GM06990 (cell line): ENCODE data around the gene AFAP1.

Experiments used
- DNase-seq: peaks from one replicate; pipeline ENCODE4 v3.0.0-alpha.2; 2011; ENCODE audit not compliant: insufficient read length; ENCODE audit errors: extremely low read depth
- H3K27me3 ChIP-seq: replicated peaks from 2 replicates; pipeline ENCODE4 v1.6.0; 2011; ENCODE audit warnings: low read length; ENCODE audit not compliant: control insufficient read depth, insufficient read depth
- H3K36me3 ChIP-seq: 2 replicates; pipeline ENCODE4 v1.5.1; 2011; ENCODE audit warnings: low read length; ENCODE audit not compliant: control insufficient read depth, insufficient read depth
- H3K4me3 ChIP-seq: replicated peaks from 2 replicates; pipeline ENCODE4 v1.5.1; 2011; ENCODE audit warnings: low read depth, mild to moderate bottlenecking, control low read depth, low read length
- TF ChIP-seq, protein P1 (sequence below): IDR thresholded peaks from 2 replicates; pipeline ENCODE4 v1.5.1; 2011; ENCODE audit warnings: low read length, control low read depth, mild to moderate bottlenecking, inconsistent platforms; ENCODE audit not compliant: insufficient read depth, poor library complexity, severe bottlenecking

AFAP1 gene

DNA sequence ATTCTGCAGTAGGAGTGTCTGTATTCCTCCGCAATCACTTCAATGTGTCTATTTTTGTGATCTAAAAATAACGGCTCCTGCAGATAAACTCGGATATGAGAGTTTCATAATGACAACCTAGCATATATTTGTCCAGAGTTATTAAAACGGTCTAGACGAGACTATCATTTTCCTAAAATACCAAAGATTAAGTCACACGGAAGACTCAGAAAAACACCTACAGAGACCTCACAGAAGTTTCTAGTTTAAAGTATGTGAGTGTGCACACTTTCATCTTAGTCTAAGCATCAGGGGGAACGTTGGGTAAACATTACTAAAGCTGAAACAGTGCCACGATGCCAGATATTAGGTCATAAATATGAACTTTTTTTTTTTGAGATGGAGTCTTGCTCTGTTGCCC lies 156.9 kb downstream of the AFAP1 start:
- no peak for DNase-seq
- no peak overlapping the region for H3K4me3 ChIP-seq
- H3K27me3 ChIP-seq, result no peaks in the 10 kb centered on the region
- TF ChIP-seq, protein P1, sequence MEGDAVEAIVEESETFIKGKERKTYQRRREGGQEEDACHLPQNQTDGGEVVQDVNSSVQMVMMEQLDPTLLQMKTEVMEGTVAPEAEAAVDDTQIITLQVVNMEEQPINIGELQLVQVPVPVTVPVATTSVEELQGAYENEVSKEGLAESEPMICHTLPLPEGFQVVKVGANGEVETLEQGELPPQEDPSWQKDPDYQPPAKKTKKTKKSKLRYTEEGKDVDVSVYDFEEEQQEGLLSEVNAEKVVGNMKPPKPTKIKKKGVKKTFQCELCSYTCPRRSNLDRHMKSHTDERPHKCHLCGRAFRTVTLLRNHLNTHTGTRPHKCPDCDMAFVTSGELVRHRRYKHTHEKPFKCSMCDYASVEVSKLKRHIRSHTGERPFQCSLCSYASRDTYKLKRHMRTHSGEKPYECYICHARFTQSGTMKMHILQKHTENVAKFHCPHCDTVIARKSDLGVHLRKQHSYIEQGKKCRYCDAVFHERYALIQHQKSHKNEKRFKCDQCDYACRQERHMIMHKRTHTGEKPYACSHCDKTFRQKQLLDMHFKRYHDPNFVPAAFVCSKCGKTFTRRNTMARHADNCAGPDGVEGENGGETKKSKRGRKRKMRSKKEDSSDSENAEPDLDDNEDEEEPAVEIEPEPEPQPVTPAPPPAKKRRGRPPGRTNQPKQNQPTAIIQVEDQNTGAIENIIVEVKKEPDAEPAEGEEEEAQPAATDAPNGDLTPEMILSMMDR, result no peak
- no peaks in the 10 kb centered on the region for H3K36me3 ChIP-seq

DNA sequence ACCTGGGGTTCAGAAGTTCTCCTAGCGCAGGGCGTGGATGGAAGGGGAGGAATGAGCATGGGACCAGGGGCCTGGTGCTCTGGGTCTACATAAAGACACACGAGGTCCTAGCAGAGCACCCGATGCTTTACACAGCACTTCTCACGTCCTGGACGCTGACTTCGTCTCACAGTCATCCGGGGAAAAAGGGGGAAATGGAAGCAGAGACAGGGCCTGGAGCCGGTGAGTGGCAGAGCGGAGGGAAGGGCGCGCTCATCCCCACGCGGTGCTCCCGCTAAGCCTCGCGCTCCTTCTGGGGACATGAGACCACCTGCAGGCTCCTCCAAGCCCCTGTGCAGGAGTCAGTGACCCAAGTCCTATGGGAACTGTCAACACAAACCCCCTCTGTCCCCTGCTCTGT lies 157.7 kb downstream of the AFAP1 start:
- Histone ChIP-seq H3K36me3 (no peaks in the 10 kb centered on the region), H3K4me3 (no peak overlapping the region), H3K27me3 (no peaks in the 10 kb centered on the region)
- no peak for DNase-seq
- TF ChIP-seq, protein P1, result no peak

DNA sequence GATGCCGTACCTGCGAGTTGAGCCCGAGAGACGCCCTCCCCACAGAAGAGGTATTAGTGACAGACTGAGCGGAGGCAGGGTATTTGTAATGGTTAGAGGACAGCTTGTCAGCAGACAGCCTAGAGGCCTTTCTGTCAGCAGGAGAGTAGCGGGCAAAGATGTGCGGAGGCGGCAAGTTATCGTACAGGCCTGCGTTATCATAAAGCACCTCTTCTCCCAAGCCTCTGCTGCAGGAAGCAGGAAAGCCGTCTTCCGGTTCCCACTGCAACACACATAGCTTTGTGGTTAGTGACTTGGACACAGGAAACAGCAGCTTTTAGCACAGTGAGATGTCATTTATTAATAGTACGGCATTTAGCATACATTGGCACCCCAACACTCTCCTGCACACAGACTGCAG lies 158.3 kb downstream of the AFAP1 start:
- Histone ChIP-seq H3K4me3 (no peak overlapping the region), H3K36me3 (no peaks in the 10 kb centered on the region), H3K27me3 (no peaks in the 10 kb centered on the region)
- no peak for DNase-seq
- TF ChIP-seq, protein P1, result no peak

DNA sequence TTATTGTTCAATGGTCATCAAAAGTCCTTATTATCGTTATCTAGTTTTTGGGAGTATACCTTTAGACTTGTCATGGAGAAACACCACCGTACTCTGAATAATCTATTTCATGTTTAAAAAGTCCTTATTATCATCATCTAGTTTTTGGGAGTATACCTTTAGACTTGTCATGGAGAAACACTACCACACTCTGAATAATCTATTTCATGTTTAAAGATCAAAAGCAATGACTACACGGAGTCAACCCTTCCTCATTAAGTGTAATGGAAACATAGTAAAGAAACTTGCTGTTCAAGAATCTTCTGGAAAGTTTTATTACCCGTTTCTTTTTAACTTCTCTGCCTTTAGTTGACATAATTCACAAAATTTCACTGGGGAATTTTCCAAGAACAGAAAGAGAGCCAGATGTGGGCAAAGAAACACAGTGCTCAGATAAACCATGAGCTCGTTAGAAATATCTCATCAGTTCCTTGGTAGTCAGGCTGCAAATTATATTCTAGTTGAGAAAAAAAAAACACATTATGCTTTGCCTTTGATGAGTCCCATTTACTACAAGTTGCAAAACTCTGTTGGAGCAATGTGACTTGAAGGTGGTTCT lies 158.8 kb downstream of the AFAP1 start:
- TF ChIP-seq, protein P1, result no peak
- no peak overlapping the region for H3K4me3 ChIP-seq
- no peak for DNase-seq
- H3K36me3 ChIP-seq, result no peaks in the 10 kb centered on the region
- no peaks in the 10 kb centered on the region for H3K27me3 ChIP-seq

GRCh38 chr4:7779432-7779768 lies 160.3 kb downstream of the AFAP1 start:
- no peaks in the 10 kb centered on the region for H3K27me3 ChIP-seq
- no peaks in the 10 kb centered on the region for H3K36me3 ChIP-seq
- TF ChIP-seq, protein P1, result no peak
- no peak overlapping the region for H3K4me3 ChIP-seq
- no peak for DNase-seq

DNA sequence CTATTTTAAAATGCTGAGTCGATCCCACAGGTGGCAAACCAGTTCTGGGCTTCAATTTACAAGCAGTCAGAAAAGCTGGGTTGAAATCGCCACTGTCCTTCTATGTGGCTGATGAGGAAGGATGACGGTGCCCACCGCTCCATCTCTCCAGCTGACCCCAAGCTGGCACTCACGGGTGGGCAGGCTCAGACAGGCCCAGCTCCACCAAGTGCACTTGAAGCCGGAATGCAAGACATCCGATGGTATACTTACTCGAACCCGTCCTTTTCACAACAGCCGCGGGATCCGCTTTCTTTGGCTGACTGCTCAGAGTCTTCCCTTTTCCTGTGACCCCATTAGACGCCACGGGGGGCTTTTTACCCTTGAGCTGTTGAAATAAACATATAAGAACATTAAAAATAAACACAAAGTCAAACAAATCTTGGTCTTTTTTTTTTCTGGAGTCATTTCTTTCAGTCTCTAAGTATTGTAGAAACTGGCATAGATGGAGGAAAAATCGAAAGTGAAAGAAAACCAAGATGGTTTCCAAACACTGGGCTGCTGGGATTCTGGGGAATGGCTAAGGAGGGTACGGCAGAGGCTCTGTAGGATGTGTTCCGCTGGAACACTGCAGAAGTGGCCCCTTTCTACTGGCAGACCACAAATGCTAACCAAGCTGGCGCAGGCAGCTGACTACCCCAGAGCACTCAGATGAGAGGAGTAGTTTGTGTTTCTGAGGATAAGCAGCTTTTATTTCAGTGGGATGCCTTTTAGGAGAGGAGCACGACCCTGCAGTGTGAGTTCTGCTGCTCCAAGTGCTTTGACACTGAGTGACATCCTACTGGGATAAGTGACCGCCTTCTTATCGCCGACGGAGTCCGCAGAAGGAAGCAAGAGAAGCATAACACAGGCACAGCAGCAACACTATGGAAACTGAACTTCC lies 160.9 kb downstream of the AFAP1 start:
- TF ChIP-seq, protein P1, result no peak
- H3K4me3 ChIP-seq, result no peak overlapping the region
- no peaks in the 10 kb centered on the region for H3K36me3 ChIP-seq
- H3K27me3 ChIP-seq, result no peaks in the 10 kb centered on the region
- DNase-seq, result no peak
